ENCODE measurements around the gene LAMC1.
"Not testable (repeated sequence)": the region's sequence is repeated elsewhere in the genome, so short reads cannot be mapped to it uniquely, and the experiment has no call there.

Gene LAMC1

GRCh38 chr1:183143576-183144315, 120.5 kb downstream of the LAMC1 start:
- Histone ChIP-seq H3K27ac (no peak overlapping the region), H3K4me3 (no peak overlapping the region)
- no peak for DNase-seq (ENCODE audit: low spot score)
- no peak for TF ChIP-seq CTCF (IDR thresholded peaks at IDR 0.05)

GRCh38 chr1:183144752-183145151, 121.5 kb downstream of the LAMC1 start:
- Histone ChIP-seq H3K4me3 (no peak overlapping the region), H3K27ac (no peak overlapping the region)
- TF ChIP-seq CTCF (IDR thresholded peaks at IDR 0.05) = no peak
- DNase-seq (ENCODE audit: low spot score) = no peak

- no peak for DNase-seq (ENCODE audit: low spot score)
- TF ChIP-seq CTCF (IDR thresholded peaks at IDR 0.05) = no peak
- H3K27ac ChIP-seq = peak overlapping the region in 1 of 2 donors; percentile 55
- no peak overlapping the region for H3K4me3 ChIP-seq
Measured at GRCh38 chr1:183147735-183148134, 124.5 kb downstream of the LAMC1 start.

GRCh38 chr1:183148599-183148998, 125.4 kb downstream of the LAMC1 start:
- Histone ChIP-seq H3K27ac (peak overlapping the region; percentile 55 to 62), H3K4me3 (no peak overlapping the region)
- TF ChIP-seq CTCF (IDR thresholded peaks at IDR 0.05) = no peak
- DNase-seq (ENCODE audit: low spot score) = no peak

- no peak for DNase-seq (ENCODE audit: low spot score)
- TF ChIP-seq CTCF (IDR thresholded peaks at IDR 0.05) = no peak
- Histone ChIP-seq H3K4me3 (no peak overlapping the region), H3K27ac (peak overlapping the region; percentile 55 to 62)
Measured at GRCh38 chr1:183149273-183149672, 126.1 kb downstream of the LAMC1 start.

GRCh38 chr1:183150032-183150431, 126.8 kb downstream of the LAMC1 start:
- not testable (repeated sequence) for H3K4me3 ChIP-seq; H3K27ac ChIP-seq; DNase-seq (ENCODE audit: low spot score)

- Histone ChIP-seq H3K4me3 (no peak overlapping the region), H3K27ac (no peak overlapping the region)
- TF ChIP-seq CTCF (IDR thresholded peaks at IDR 0.05) = no peak
- no peak for DNase-seq (ENCODE audit: low spot score)
Measured at GRCh38 chr1:183150445-183150844, 127.2 kb downstream of the LAMC1 start.

Measured in coronary artery (tissue), 2 donors.